Esophagus squamous epithelium (tissue), 5 donors: ENCODE results near the gene MRPS26. TPM values are rescaled to one million over a fixed set of nuclear protein-coding genes. Genes with fewer than 3 reads are reported as not detected.

Experiments used
- DNase-seq: peaks from one replicate; lab custom pipeline; 2025; lab: John Stamatoyannopoulos, UW
- H3K27ac ChIP-seq, 4 donors: fragments of 200-600 bp; sonication (generic); one replicate each; pipeline ENCODE4 v1.5.1; 2016 to 2019; ENCODE audit warnings: mild to moderate bottlenecking in 1 of 4
- H3K27me3 ChIP-seq, 4 donors: fragments of 200-600 bp; sonication (generic); 1 replicate in 3 of 4; 2 replicates in 1 of 4; pipeline versions ENCODE4 v1.5.1 to v1.6.0; 2017 to 2021; ENCODE audit warnings: antibody characterized with exemption in 1 of 4
- H3K36me3 ChIP-seq, 3 donors: fragments of 200-600 bp; sonication (generic); one replicate each; pipeline ENCODE4 v1.5.1; 2016 to 2019
- H3K4me1 ChIP-seq, 3 donors: fragments of 200-600 bp; sonication (generic); one replicate each; pipeline ENCODE4 v1.5.1; 2017 to 2019
- H3K4me3 ChIP-seq, 4 donors: fragments of 200-600 bp; sonication (generic); 1 replicate in 3 of 4; 2 replicates in 1 of 4; pipeline ENCODE4 v1.5.1; 2016 to 2019; ENCODE audit warnings: mild to moderate bottlenecking in 2 of 4, moderate library complexity in 1 of 4
- H3K9me3 ChIP-seq, 3 donors: fragments of 200-600 bp; sonication (generic); one replicate each; pipeline ENCODE4 v1.5.1; 2016 to 2019
- POLR2A ChIP-seq, 4 donors: fragments of 450-650 bp; IDR thresholded peaks; one replicate each; pipeline ENCODE4 v1.6.1; 2017; ENCODE audit warnings: antibody characterized with exemption in 4 of 4, mild to moderate bottlenecking in 4 of 4, moderate library complexity in 3 of 4
- WGBS, 2 donors: methylation state at CpG; one replicate each; pipeline ENCODE4 v1.1.5; 2018; 5-methylcytosine and 5-hydroxymethylcytosine counted together
- intact Hi-C: fragments of 100-400 bp; cut with DNase I; formaldehyde crosslinking; loops from one replicate; pipeline ENCODE4 v1.15.0; 2022
- total RNA-seq, 4 donors: library from RNA; depleted of rRNA; stranded (reverse); fragments of >200 nt; gene quantifications; one replicate each; pipeline ENCODE4 v1.1.0, GENCODE V29; 2016
- TF ChIP-seq, protein P1 (sequence below), 6 experiments: fragments of 450-650 bp in 4 of 6; fragments of 200-600 bp in 2 of 6; sonication (generic) in 2 of 6; IDR thresholded peaks; one replicate each; pipeline ENCODE4 v1.5.1; 2016 to 2019; ENCODE audit warnings: antibody characterized with exemption in 6 of 6, mild to moderate bottlenecking in 4 of 6, moderate library complexity in 4 of 6
- donor health status: DM: yes; HTN: yes; CAD: no.

MRPS26 gene
- total RNA-seq, 4 donors from 2014 or later, result 39.5 to 60.7 (median 50.9) TPM

DNA sequence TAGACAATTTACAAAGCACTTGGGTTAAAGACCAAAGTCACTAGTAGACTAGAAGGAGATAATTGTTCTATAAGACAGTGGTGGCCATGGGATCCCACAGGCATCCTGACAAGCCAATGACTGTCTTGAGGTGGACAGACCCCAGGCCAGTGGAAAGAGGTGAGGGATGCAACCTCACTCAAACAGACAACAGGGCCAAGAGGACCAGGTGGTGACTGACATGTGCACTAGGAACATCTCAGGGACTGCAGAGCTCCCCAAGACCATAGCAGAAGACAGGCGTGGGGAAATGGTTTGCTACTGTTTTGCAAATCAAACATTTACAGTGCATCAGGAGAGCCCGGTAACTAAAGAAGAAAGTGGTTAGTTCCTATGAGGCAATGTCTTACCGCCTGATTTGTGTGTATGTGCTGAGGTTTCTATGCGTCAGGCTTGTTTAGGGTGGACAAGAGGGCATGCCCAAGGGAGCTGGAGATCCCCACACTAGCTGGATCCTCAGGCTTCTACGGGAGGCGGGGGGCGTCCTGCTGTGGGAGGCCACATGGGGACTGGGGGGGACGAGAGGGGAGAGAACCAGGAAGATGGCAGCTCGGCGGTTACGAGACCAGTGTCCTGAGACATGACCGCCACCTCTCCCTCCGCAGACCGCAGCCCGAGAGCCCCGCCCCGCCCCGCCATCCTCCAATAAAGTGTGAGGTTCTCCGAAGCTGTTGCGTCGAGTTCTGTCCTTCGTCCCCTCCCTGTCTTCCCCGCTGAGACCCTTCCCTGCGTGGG, 623 bp upstream of the MRPS26 start:
- no peaks in the 10 kb centered on the region for H3K9me3 ChIP-seq
- H3K27ac ChIP-seq, result peak overlapping the region; percentile 83 to 97 (median 92)
- peaks cover 14 to 37% (median 16%) of the 10 kb centered on the region in 3 donors for H3K36me3 ChIP-seq
- no peaks in the 10 kb centered on the region for H3K27me3 ChIP-seq
- intact Hi-C loops, result no loop called here
- H3K4me1 ChIP-seq, result peaks cover 6 to 47% (median 17%) of the 10 kb centered on the region in 3 donors
- TF ChIP-seq POLR2A (IDR thresholded peaks at IDR 0.05), result no peak
- TF ChIP-seq, protein P1, sequence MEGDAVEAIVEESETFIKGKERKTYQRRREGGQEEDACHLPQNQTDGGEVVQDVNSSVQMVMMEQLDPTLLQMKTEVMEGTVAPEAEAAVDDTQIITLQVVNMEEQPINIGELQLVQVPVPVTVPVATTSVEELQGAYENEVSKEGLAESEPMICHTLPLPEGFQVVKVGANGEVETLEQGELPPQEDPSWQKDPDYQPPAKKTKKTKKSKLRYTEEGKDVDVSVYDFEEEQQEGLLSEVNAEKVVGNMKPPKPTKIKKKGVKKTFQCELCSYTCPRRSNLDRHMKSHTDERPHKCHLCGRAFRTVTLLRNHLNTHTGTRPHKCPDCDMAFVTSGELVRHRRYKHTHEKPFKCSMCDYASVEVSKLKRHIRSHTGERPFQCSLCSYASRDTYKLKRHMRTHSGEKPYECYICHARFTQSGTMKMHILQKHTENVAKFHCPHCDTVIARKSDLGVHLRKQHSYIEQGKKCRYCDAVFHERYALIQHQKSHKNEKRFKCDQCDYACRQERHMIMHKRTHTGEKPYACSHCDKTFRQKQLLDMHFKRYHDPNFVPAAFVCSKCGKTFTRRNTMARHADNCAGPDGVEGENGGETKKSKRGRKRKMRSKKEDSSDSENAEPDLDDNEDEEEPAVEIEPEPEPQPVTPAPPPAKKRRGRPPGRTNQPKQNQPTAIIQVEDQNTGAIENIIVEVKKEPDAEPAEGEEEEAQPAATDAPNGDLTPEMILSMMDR (IDR thresholded peaks at IDR 0.05), result no peak
- peak overlapping the region; percentile 81 to 99 (median 90) for H3K4me3 ChIP-seq
- peak; percentile 44 for DNase-seq
- WGBS, 2 donors, result 3 to 9% methylated on average over 4 to 8 of the region's 24 CpGs

DNA sequence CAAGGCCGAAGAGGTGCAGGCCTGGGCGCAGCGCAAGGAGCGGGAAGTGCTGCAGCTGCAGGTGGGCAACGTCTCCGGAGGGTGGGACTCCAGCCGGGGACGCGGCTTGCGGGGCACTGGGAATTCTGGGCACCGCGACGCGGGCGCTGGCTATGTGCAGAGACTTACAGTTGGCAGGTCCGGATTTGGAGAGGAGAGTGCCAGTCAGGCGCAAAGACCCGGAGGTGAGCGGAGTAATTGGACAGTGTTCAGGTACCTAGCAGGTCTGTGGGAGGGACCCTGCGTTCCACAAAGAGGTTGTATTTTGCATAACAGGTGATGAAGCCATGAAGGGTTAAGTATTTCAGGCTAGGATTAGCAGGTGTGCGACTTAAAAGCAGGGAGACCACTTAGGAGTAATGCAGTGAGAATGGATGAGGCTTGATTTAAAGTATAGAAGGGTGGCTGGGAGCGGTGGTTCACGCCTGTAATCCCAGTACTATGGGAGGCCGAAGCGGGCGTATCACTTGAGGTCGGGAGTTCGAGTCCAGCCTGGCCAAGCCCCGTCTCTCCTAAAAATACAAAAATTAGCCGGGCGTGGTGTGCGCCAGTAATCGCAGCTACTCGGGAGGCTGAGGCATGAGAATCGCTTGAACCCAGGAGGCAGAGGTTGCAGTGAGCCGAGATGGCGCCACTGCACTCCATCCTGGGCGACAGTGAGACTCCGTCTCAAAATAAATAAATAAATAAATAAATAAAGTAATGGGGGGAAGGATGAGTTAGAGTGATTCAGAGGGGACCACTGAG, 1.0 kb downstream of the MRPS26 start:
- DNase-seq, result no peak
- TF ChIP-seq, protein P1 (IDR thresholded peaks at IDR 0.05), result no peak

DNA sequence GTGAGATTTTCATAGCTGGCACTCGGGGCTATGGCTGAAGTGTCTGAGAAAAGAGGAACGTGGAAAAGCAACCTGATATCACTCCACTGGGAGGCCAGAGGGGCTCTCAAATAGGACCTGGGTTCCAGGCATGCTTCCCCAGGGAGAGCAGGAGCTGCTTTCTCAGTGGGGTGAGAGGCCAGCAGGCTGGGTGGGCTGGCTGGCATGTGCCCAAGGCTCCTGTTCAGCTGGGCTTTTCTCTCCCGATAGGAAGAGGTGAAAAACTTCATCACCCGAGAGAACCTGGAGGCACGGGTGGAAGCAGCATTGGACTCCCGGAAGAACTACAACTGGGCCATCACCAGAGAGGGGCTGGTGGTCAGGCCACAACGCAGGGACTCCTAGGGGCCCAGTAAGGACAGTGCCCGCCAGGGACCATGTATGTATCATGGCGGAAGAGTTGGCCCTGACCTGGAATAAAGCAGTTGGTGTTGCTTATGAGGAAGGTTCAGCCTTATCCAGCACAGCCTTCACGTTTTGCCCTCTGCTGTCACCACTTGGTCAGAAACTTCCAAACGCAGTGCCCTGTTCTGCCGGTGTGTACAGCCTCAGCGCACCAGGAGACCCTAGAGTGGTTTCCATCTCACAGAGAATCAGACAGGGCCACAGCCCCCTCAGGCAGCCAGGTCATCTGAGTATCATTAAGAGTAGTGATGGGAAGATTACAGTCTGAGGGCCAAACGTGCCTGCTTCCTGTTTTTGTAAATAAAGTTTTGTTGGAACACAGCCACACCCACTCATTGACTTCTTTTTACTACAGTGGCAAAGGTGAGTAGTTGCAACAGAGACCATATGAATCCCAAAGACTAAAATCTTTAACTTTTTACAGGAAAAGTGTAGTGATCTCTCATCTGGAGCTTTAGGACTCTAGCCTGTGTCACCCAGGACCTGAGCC, 1.9 kb downstream of the MRPS26 start:
- Histone ChIP-seq H3K4me1 (peaks cover 6 to 31% (median 11%) of the 10 kb centered on the region in 3 donors), H3K36me3 (peaks cover 14 to 34% (median 16%) of the 10 kb centered on the region in 3 donors), H3K4me3 (peak overlapping the region in 2 of 4 donors; percentile 81 to 99), H3K27ac (no peak overlapping the region), H3K9me3 (no peaks in the 10 kb centered on the region), H3K27me3 (no peaks in the 10 kb centered on the region)
- intact Hi-C loops, result no loop called here
- 71 to 72% methylated on average over 6 to 11 of the region's 14 CpGs for WGBS, 2 donors
- TF ChIP-seq, protein P1 (IDR thresholded peaks at IDR 0.05), result no peak
- TF ChIP-seq POLR2A (IDR thresholded peaks at IDR 0.05), result no peak
- DNase-seq, result no peak

More for the DNA sequence above, 1.0 kb downstream of the MRPS26 start:
- H3K9me3 ChIP-seq, result no peaks in the 10 kb centered on the region
- 31 to 60% methylated on average over 22 to 24 of the region's 39 CpGs for WGBS, 2 donors
- no peaks in the 10 kb centered on the region for H3K27me3 ChIP-seq
- H3K4me3 ChIP-seq, result peak overlapping the region; percentile 81 to 99 (median 90)
- intact Hi-C loops, result no loop called here
- peaks cover 14 to 34% (median 16%) of the 10 kb centered on the region in 3 donors for H3K36me3 ChIP-seq
- H3K4me1 ChIP-seq, result peaks cover 6 to 39% (median 12%) of the 10 kb centered on the region in 3 donors
- H3K27ac ChIP-seq, result peak overlapping the region; percentile 83 to 97 (median 92)

DNA sequence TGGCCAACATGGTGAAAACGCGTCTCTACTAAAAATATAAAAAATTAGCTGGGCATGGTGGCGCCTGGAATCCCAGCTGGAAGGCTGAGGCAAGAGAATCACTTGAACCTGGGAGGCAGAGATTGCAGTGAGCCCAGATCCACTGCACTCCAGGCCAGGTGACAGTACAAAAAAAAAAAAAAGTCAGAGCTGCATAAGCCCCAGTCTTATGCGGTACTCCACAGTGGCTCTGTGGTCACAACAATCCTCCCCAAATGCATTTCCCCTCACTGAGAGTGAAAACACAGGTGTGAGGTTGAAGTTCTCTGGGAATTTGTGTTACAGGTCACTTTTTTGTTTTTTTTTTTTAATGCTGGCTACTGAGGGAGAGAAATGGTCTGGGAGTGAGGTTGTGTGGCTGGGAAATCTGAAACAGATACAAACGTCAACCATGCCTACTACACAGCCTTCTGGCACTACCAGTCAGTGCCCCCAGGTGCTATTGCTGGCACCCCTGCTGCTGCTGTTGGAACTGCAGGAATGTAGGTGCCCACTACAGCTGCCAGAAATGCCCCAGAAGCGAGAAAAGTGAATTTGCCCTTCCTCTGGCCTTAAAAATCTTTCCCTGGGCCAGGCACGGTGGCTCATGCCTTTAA, 5.7 kb downstream of the MRPS26 start:
- Histone ChIP-seq H3K4me3 (no peak overlapping the region), H3K27me3 (no peaks in the 10 kb centered on the region), H3K9me3 (no peaks in the 10 kb centered on the region), H3K27ac (no peak overlapping the region), H3K4me1 (peaks cover 6 to 15% (median 11%) of the 10 kb centered on the region in 3 donors), H3K36me3 (peaks cover 14 to 34% (median 16%) of the 10 kb centered on the region in 3 donors)
- WGBS, 2 donors, result 59 to 62% methylated on average over 7 of the region's 7 CpGs
- TF ChIP-seq POLR2A (IDR thresholded peaks at IDR 0.05), result no peak
- TF ChIP-seq, protein P1 (IDR thresholded peaks at IDR 0.05), result peak in 1 of 6 experiments; percentile 16
- intact Hi-C loops, result no loop called here
- DNase-seq, result no peak
